Activated CD4-positive, alpha-beta T cell treated with anti-CD3 and anti-CD28 coated beads, Interleukin-2, amount 10 ng/mL, durations not matched to agents 7 days and 5 days (primary cell): Measurements from ENCODE around the gene TMEM132E. TPM values are rescaled to one million over a fixed set of nuclear protein-coding genes. Genes with fewer than 3 reads are reported as not detected.
A peak's percentile ranks its signal among the peaks of the same experiment; 100 is the strongest.

Source experiments
- CTCF ChIA-PET: fragments of 350-600 bp; sonication (Branson Sonifier 250); formaldehyde crosslinking; loops from one replicate; lab custom pipeline; 2021; ENCODE audit warnings: antibody characterized with exemption; lab: Charles Lee
- POLR2A ChIA-PET: fragments of 350-600 bp; sonication (Branson Sonifier 250); formaldehyde crosslinking; loops from one replicate; lab custom pipeline; 2021; ENCODE audit warnings: antibody characterized with exemption; lab: Charles Lee
- DNase-seq: peaks from one replicate; pipeline ENCODE4 v3.0.0-alpha.2; 2020
- H3K27ac Mint-ChIP-seq: one replicate; pipeline ENCODE4 v1.8.0; 2021; ENCODE audit warnings: mild to moderate bottlenecking, moderate library complexity, mixed read lengths
- H3K27me3 Mint-ChIP-seq: one replicate; pipeline ENCODE4 v1.8.0; 2021; ENCODE audit warnings: mixed read lengths
- H3K36me3 Mint-ChIP-seq: one replicate; pipeline ENCODE4 v1.8.0; 2021; ENCODE audit warnings: low read depth, mixed read lengths
- H3K4me1 Mint-ChIP-seq: one replicate; pipeline ENCODE4 v1.8.0; 2021; ENCODE audit warnings: mixed read lengths
- H3K4me3 Mint-ChIP-seq: one replicate; pipeline ENCODE4 v1.8.0; 2021; ENCODE audit warnings: mild to moderate bottlenecking, moderate library complexity, mixed read lengths
- H3K9me3 Mint-ChIP-seq: one replicate; pipeline ENCODE4 v1.8.0; 2021; ENCODE audit warnings: mixed read lengths
- total RNA-seq, 2 experiments: library from RNA; stranded (reverse); gene quantifications; one replicate each; pipeline ENCODE4 v1.2.3, GENCODE V29; 2021

TMEM132E gene
- total RNA-seq, 2 experiments from 2014 or later: not detected

DNA sequence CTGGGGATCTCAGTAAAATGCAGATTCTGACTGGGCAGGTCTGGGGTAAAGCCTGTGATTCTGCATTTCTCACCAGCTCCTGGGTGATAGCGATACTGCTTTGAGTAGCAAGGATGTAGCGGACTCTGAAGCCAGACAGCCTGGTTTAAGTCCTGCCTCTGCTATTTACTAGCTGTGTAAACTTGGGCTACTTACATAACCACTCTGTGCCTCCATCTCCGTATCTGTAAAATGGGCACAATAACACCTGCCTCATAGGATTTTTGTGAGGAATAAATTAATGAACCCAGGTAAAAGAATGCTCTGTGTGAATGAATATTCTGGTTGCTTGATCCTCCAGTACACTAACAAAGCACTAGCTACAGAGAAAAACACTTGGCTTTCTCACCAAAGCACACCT lies 54.4 kb downstream of the TMEM132E start:
- H3K9me3 Mint-ChIP-seq: no peaks in the 10 kb centered on the region
- no peak overlapping the region for H3K4me3 Mint-ChIP-seq
- DNase-seq: no peak
- no peak overlapping the region for H3K27ac Mint-ChIP-seq
- POLR2A ChIA-PET: no interaction called here
- peaks cover 17% of the 10 kb centered on the region for H3K27me3 Mint-ChIP-seq
- CTCF ChIA-PET: interaction anchor here (1.3 kb wide), 1 partner anchor 21 kb away, joined by 3 read pairs; no protein-coding TSS in a partner anchor
- H3K4me1 Mint-ChIP-seq: peaks cover 3% of the 10 kb centered on the region
- no peaks in the 10 kb centered on the region for H3K36me3 Mint-ChIP-seq

DNA sequence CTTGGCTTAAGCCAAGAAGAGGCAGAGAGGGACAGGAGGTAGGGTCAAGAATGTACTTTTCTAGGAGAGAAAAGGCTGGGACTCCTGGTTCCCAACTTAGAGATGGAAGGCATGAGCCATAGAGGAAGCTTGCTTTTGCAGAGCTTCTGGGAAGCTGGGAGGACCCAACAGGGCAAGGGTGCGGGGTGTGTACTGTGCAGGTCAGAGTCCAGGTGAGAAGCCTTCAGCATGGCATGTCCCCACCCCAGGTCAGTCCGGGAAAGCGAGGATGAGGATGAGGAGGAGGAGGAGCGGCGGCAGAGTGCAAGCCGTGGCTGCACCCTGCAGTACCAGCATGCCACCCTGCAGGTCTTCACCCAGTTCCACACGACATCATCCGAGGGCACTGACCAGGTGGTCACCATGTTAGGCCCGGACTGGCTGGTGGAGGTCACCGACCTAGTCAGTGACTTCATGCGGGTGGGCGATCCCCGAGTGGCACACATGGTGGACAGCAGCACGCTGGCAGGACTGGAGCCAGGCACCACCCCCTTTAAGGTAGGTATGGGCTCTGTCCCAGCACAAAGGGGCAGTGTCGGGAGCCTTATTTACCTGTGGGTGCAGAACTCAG lies 55.3 kb downstream of the TMEM132E start:
- no peak overlapping the region for H3K27ac Mint-ChIP-seq
- H3K4me1 Mint-ChIP-seq: peaks cover 3% of the 10 kb centered on the region
- no peaks in the 10 kb centered on the region for H3K9me3 Mint-ChIP-seq
- H3K27me3 Mint-ChIP-seq: peaks cover 11% of the 10 kb centered on the region
- ChIA-PET CTCF (interaction anchor here (1.2 kb wide), 1 partner anchor 8 kb away, joined by 4 read pairs; no protein-coding TSS in a partner anchor), POLR2A (no interaction called here)
- DNase-seq: no peak
- H3K36me3 Mint-ChIP-seq: no peaks in the 10 kb centered on the region
- no peak overlapping the region for H3K4me3 Mint-ChIP-seq

DNA sequence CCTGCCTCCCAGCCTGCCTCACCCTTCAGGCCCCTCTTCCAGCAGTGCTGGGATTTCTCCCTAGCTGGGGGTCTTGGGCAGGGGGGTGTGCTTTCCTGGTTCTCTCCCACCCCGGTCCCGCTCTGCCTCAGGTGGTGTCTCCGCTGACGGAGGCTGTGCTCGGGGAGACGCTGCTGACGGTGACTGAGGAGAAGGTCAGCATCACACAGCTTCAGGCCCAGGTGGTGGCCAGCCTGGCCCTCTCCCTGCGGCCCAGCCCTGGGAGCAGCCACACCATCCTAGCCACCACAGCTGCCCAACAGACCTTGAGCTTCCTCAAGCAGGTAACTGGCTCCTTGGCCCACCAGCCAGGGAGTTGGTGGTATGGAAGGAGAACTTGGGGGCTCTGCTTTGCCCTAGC lies 56.5 kb downstream of the TMEM132E start:
- CTCF ChIA-PET: interaction anchor here (1.2 kb wide), 1 partner anchor 9 kb away, joined by 4 read pairs; no protein-coding TSS in a partner anchor
- peaks cover 3% of the 10 kb centered on the region for H3K4me1 Mint-ChIP-seq
- H3K27ac Mint-ChIP-seq: no peak overlapping the region
- no peak overlapping the region for H3K4me3 Mint-ChIP-seq
- POLR2A ChIA-PET: no interaction called here
- no peaks in the 10 kb centered on the region for H3K36me3 Mint-ChIP-seq
- peaks cover 18% of the 10 kb centered on the region for H3K27me3 Mint-ChIP-seq
- H3K9me3 Mint-ChIP-seq: no peaks in the 10 kb centered on the region
- DNase-seq: no peak

DNA sequence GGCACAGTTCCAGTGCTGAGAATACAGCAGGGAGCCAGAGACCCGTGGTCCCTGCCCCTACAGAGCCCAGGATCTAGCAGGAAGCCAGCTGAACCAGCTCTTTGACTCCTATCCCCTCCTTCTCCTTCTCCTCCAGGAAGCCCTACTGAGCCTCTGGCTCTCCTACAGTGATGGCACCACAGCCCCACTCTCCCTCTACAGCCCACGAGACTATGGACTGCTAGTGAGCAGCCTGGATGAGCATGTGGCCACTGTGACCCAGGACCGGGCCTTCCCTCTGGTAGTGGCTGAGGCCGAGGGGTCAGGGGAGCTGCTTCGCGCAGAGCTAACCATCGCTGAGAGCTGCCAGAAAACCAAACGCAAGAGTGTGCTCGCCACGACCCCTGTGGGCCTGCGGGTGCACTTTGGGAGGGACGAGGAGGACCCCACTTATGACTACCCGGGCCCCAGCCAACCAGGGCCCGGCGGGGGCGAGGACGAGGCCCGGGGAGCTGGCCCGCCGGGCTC lies 57.7 kb downstream of the TMEM132E start:
- no peak for DNase-seq
- Mint-ChIP-seq H3K4me1 (peaks cover 3% of the 10 kb centered on the region), H3K27ac (no peak overlapping the region), H3K9me3 (no peaks in the 10 kb centered on the region), H3K4me3 (no peak overlapping the region), H3K27me3 (peaks cover 18% of the 10 kb centered on the region), H3K36me3 (no peaks in the 10 kb centered on the region)
- ChIA-PET POLR2A (no interaction called here), CTCF (interaction anchor here (0.6 to 1.4 kb wide), 3 partner anchors 75 to 482 kb away, joined by 3 read pairs; no protein-coding TSS in a partner anchor)

DNA sequence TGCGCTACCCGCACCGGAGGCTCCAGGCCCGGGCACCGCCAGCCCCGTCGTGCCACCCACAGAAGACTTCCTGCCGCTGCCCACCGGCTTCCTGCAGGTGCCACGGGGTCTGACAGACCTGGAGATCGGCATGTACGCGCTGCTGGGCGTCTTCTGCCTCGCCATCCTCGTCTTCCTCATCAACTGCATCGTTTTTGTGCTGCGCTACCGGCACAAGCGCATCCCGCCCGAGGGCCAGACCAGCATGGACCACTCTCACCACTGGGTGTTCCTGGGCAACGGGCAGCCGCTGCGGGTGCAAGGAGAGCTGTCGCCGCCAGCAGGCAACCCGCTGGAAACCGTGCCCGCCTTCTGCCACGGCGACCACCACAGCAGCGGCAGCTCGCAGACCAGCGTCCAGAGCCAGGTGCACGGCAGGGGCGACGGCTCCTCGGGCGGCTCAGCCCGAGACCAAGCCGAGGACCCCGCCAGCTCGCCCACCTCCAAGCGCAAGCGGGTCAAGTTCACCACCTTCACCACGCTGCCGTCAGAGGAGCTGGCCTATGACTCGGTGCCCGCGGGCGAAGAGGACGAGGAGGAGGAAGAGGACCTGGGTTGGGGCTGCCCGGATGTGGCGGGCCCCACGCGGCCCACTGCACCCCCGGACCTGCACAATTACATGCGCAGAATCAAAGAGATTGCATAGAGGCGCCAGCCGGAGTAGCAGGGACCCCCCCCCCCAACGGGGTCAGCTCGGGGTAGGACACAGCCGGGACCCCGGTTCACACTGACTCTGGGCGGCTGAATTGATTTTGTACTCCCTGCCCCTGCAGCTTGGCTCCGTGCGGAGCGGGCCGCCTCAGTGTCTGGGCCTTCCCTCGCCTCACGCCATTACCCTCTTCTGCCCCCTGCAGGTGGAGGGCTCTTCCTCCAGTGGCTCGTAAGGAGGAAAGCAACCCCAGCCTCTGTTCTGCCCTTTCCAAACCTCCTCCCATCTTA lies 58.5 kb downstream of the TMEM132E start:
- H3K36me3 Mint-ChIP-seq: no peaks in the 10 kb centered on the region
- peak; percentile 85 for DNase-seq
- ChIA-PET CTCF (interaction anchor here (0.6 to 1.5 kb wide), 10 partner anchors 10 to 481 kb away, joined by 3 to 5 read pairs (median 3); no protein-coding TSS in a partner anchor), POLR2A (no interaction called here)
- no peak overlapping the region for H3K27ac Mint-ChIP-seq
- H3K4me1 Mint-ChIP-seq: peaks cover 3% of the 10 kb centered on the region
- no peaks in the 10 kb centered on the region for H3K9me3 Mint-ChIP-seq
- H3K27me3 Mint-ChIP-seq: peaks cover 19% of the 10 kb centered on the region
- no peak overlapping the region for H3K4me3 Mint-ChIP-seq

DNA sequence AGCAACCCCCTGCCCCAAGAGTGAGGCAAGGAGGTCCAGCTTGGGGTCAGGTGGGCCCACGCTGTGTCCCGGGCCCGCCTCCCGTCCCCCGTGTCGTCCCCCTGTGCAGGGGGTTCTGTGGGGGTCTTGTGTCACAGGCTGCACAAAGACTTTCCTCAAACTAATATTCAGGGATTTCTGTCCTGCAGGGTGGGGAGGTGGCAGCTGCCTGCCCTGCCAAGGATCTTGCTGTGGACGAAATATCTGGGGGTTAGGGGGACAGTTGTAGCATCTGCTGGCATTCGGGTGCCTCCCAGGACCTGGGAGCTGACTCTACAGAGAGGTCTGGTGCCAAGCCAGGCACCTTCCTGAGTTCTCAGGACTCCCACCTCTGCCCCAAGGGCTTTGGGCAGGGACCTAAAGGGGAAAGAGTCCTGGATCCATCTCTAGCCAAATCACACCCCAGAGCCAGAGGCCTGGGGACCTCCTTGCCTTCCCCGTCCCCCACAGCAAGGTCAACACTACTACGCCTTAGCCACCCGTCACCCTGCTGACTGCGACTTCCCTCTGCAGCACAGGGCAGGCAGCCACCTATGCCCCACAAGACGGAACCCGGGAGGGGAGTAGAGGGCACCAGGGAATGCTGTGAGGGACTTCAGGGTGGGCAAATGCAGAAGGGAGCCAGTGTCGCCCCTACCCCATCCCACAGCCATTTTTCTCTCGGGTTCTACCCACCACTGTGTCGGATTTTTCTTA lies 59.3 kb downstream of the TMEM132E start:
- Mint-ChIP-seq H3K27me3 (peaks cover 18% of the 10 kb centered on the region), H3K4me1 (peaks cover 3% of the 10 kb centered on the region), H3K27ac (no peak overlapping the region), H3K36me3 (no peaks in the 10 kb centered on the region), H3K9me3 (no peaks in the 10 kb centered on the region), H3K4me3 (no peak overlapping the region)
- DNase-seq: no peak
- ChIA-PET CTCF (interaction anchor here (0.6 to 1.5 kb wide), 7 partner anchors 10 to 481 kb away, joined by 3 to 5 read pairs (median 3); no protein-coding TSS in a partner anchor), POLR2A (no interaction called here)

DNA sequence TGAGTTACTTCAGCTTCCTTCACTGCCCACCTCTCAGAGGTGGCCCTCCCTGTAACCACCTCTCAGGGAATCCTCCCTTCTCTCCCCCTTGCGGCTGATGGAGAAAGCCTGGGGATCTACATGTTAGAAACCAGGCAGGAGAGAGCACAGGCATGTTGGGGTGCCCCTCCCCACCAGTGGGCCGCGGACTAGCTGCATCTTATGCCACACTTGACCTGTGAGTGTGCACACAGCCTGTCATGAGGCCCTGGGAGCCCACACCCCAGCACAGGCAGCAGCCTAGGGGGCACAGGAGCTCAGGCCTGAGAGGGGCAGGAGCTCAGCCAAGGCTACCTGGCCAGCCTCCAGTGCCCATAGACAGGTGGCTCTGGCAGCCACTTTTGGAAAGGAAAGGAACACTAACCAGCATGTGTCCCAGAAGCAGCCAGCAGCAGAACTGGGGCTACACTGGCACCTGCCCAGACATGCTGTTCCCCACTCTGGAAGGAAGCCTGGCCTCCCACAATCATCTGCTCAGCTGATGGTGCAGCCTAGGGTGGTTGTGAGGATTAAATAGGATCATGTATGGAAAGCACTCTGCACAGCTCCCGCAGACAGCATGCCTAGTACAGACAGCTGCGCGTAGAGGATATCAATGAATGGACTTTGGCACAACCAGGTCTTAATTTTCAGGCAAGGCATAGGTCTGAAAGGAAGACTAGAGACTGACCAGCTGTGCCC lies 60.5 kb downstream of the TMEM132E start:
- Mint-ChIP-seq H3K4me3 (no peak overlapping the region), H3K27me3 (peaks cover 21% of the 10 kb centered on the region), H3K9me3 (no peaks in the 10 kb centered on the region), H3K27ac (no peak overlapping the region), H3K36me3 (no peaks in the 10 kb centered on the region), H3K4me1 (peaks cover 3% of the 10 kb centered on the region)
- CTCF ChIA-PET: no interaction called here
- POLR2A ChIA-PET: no interaction called here
- no peak for DNase-seq

DNA sequence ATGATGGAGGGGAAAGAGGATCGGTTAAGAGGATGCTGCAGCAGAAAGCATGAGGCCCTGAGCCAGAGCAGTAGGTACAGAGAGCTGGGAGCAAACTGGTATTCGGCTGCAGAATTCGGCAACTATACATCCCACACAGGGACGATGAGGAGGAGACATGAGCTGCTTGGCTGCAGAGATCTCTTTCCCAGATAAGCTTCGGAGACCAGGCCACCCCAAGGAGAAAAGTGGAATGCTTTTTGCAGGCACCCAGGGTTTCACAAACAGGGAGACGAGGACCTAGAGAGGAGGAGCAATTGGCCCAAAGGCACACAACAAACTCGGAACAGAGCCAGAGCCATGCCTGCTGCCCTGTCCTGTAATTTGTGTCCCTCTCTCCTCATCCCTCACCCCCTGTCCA lies 62.0 kb downstream of the TMEM132E start:
- Mint-ChIP-seq H3K27ac (no peak overlapping the region), H3K27me3 (peaks cover 21% of the 10 kb centered on the region)
- CTCF ChIA-PET: no interaction called here

DNA sequence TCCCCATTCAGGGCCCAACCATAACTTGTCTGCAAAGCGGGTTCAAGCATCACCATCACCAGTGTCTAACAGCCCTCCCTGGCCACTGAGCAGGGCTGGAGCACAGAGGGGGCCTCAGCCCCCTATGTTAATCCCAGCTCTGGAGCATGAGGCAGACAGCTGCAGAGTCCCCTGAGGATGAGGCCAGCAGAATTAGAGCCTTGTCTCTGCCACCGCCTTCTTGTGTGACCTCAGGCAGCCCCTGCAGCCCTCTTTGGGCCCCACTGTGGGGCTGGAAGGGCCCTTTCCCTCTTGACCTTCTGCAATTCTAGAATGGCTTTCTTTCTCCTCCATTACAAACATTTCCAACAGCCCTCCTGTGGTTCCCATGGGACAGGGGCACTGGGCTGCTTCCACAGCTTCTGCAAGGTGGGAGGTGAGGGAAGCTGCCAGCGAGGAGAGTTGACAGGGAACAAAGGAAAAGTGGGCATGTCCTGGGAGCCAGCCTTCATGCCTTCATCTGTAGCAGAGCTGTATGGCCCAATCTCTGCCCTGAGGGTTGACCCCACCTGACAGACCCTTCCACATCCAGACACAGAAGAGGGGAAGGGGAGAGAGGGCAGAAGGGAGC lies 65.7 kb downstream of the TMEM132E start:
- H3K4me3 Mint-ChIP-seq: no peak overlapping the region
- no peaks in the 10 kb centered on the region for H3K4me1 Mint-ChIP-seq
- peaks cover 11% of the 10 kb centered on the region for H3K27me3 Mint-ChIP-seq
- H3K27ac Mint-ChIP-seq: no peak overlapping the region
- CTCF ChIA-PET: no interaction called here
- no peaks in the 10 kb centered on the region for H3K36me3 Mint-ChIP-seq
- no peak for DNase-seq
- no peaks in the 10 kb centered on the region for H3K9me3 Mint-ChIP-seq
- POLR2A ChIA-PET: no interaction called here

More for the DNA sequence above, 62.0 kb downstream of the TMEM132E start:
- POLR2A ChIA-PET: no interaction called here
- no peaks in the 10 kb centered on the region for H3K36me3 Mint-ChIP-seq
- no peaks in the 10 kb centered on the region for H3K9me3 Mint-ChIP-seq
- H3K4me1 Mint-ChIP-seq: peaks cover 3% of the 10 kb centered on the region
- no peak overlapping the region for H3K4me3 Mint-ChIP-seq
- no peak for DNase-seq

DNA sequence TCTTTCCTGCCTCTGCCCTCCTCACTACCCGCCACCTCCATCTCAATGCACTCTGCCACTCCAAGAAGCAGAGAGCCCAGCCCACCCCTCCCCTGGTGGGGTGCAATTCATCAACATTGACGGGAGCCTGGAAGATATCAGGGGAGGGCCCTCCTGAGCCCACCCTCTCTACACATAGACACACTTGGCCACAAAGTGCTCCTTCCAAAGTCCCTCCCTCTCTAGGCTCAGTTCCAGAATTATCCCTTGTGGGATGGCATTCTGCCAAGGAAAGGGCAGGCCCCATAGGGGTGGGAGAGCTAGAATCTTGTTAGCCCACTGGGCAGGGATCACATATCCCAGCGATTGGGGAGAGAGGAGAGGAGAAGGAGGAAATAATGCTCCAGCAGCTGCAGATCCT lies 66.2 kb downstream of the TMEM132E start:
- CTCF ChIA-PET: no interaction called here

DNA sequence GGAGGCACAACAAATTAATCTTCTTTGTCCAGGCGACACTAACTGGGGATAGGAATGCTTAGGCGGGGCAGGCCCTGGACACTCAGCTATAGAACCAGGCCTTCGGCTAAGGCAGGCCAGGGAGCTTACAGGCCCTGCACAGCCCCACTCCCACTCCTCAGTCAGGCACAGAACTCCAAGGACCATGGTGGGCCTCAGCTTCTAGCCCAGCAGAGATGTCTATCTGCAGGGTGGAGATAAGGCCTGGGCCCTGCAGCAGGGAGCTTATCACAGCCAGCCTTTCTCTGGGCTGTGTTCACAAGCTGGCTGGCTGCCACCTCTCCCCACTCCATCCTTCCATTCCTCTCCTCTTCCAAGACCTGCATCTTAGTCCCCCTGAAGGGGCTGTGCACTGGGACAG lies 68.1 kb downstream of the TMEM132E start:
- H3K36me3 Mint-ChIP-seq: no peaks in the 10 kb centered on the region
- H3K4me3 Mint-ChIP-seq: no peak overlapping the region
- no peak for DNase-seq
- ChIA-PET CTCF (no interaction called here), POLR2A (interaction anchor here (0.5 kb wide), 1 partner anchor 288 kb away, joined by 4 read pairs; no protein-coding TSS in a partner anchor)
- H3K4me1 Mint-ChIP-seq: no peaks in the 10 kb centered on the region
- H3K27me3 Mint-ChIP-seq: peaks cover 11% of the 10 kb centered on the region
- no peak overlapping the region for H3K27ac Mint-ChIP-seq
- no peaks in the 10 kb centered on the region for H3K9me3 Mint-ChIP-seq

More for the DNA sequence above, 66.2 kb downstream of the TMEM132E start:
- H3K27ac Mint-ChIP-seq: no peak overlapping the region
- POLR2A ChIA-PET: no interaction called here
- no peaks in the 10 kb centered on the region for H3K36me3 Mint-ChIP-seq
- H3K4me1 Mint-ChIP-seq: no peaks in the 10 kb centered on the region
- DNase-seq: no peak
- H3K27me3 Mint-ChIP-seq: peaks cover 8% of the 10 kb centered on the region
- H3K9me3 Mint-ChIP-seq: no peaks in the 10 kb centered on the region
- no peak overlapping the region for H3K4me3 Mint-ChIP-seq
